Upper lobe of left lung (tissue), 6 donors: Measurements from ENCODE around the gene HINT1. TPM values are rescaled to one million over a fixed set of nuclear protein-coding genes. Genes with fewer than 3 reads are reported as not detected.

Source experiments
- ATAC-seq, 2 donors: fragments of 200-7000 bp; cut with Tn5 transposase; one replicate each; pipeline ENCODE4 v1.9.1; 2022; ENCODE audit warnings: mild to moderate bottlenecking in 2 of 2, moderate library complexity in 2 of 2; ENCODE audit not compliant: low FRiP score in 2 of 2
- DNase-seq, 2 donors: peaks; one replicate each; pipeline ENCODE4 v3.0.0-alpha.2; 2019 to 2020
- H3K27ac ChIP-seq, 4 donors: fragments of 200-600 bp; sonication (generic); one replicate each; pipeline ENCODE4 v1.5.1; 2016 to 2019
- H3K27me3 ChIP-seq, 4 donors: fragments of 200-600 bp; sonication (generic); one replicate each; pipeline ENCODE4 v1.5.1; 2017 to 2019
- H3K36me3 ChIP-seq, 4 donors: fragments of 200-600 bp; sonication (generic); one replicate each; pipeline ENCODE4 v1.5.1; 2016 to 2019
- H3K4me1 ChIP-seq, 4 donors: fragments of 200-600 bp; sonication (generic); one replicate each; pipeline ENCODE4 v1.5.1; 2018 to 2019
- H3K4me3 ChIP-seq, 4 donors: fragments of 200-600 bp; sonication (generic); one replicate each; pipeline ENCODE4 v1.5.1; 2017 to 2019; ENCODE audit warnings: mild to moderate bottlenecking in 2 of 4, moderate library complexity in 1 of 4
- H3K9me3 ChIP-seq, 4 donors: fragments of 200-600 bp; sonication (generic); one replicate each; pipeline ENCODE4 v1.5.1; 2018 to 2019
- EP300 ChIP-seq, 4 donors: sonication (generic); formaldehyde crosslinking; IDR thresholded peaks; one replicate each; pipeline ENCODE4 v1.5.1; 2017; ENCODE audit warnings: antibody characterized with exemption in 4 of 4, control low read depth in 2 of 4
- POLR2A ChIP-seq, 4 donors: fragments of 450-650 bp; IDR thresholded peaks; one replicate each; pipeline ENCODE4 v1.5.1; 2016 to 2017; ENCODE audit warnings: antibody characterized with exemption in 4 of 4, mild to moderate bottlenecking in 2 of 4
- POLR2AphosphoS5 ChIP-seq, 2 donors: sonication (generic); formaldehyde crosslinking; IDR thresholded peaks; one replicate each; pipeline ENCODE4 v1.5.1; 2017; ENCODE audit warnings: antibody characterized with exemption in 2 of 2
- WGBS, 2 donors: methylation state at CpG; one replicate each; pipeline ENCODE4 v1.1.5; 2017 to 2018; 5-methylcytosine and 5-hydroxymethylcytosine counted together
- total RNA-seq, 6 donors: library from RNA; depleted of rRNA in 4 of 6; stranded (reverse); fragments of >200 nt in 4 of 6; gene quantifications; one replicate each; pipeline versions ENCODE4 v1.1.0 to v1.2.1, GENCODE V29; 2016 to 2021
- TF ChIP-seq, protein P1 (sequence below), 6 experiments: fragments of 450-650 bp in 4 of 6; fragments of 200-600 bp in 2 of 6; sonication (generic) in 2 of 6; IDR thresholded peaks; one replicate each; pipeline ENCODE4 v1.5.1; 2016 to 2019; ENCODE audit warnings: antibody characterized with exemption in 6 of 6
- donor health status: DM: no; HTN: no; CAD: no; lungs with moderate emphysema.
- donor health status: DM: no; HTN: yes; CAD: no; lungs with severe emphysema.

Gene HINT1
- total RNA-seq, 6 donors from 2014 or later = 75.4 to 172 (median 133) TPM

DNA sequence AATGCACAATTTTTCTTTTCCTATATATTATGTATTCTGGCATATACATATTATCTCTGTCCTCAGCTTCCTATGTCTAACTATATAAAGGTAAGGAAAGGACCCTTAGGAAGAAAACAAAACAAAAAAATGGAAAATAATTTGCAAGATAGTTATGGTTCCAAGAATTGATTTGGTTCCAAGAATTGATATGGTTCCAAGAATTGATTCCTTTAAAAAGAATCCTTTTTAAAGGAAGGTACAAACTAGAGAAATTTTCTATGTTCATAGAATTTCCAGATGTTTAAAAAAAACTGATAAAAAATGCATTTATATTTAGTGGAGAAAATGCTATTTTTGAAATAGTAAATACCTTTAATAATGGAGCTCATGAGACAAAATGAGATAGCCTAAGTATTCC is 17.8 kb upstream of the HINT1 start:
- TF ChIP-seq POLR2A (IDR thresholded peaks at IDR 0.05) (no peak), POLR2AphosphoS5 (IDR thresholded peaks at IDR 0.05) (no peak), EP300 (IDR thresholded peaks at IDR 0.05) (no peak)
- no peak for DNase-seq
- Histone ChIP-seq H3K27me3 (no peaks in the 10 kb centered on the region), H3K9me3 (no peaks in the 10 kb centered on the region), H3K36me3 (peaks cover 0 to 7% (median 0%) of the 10 kb centered on the region in 4 donors), H3K4me3 (no peak overlapping the region), H3K27ac (no peak overlapping the region), H3K4me1 (no peaks in the 10 kb centered on the region)
- ATAC-seq = no peak

DNA sequence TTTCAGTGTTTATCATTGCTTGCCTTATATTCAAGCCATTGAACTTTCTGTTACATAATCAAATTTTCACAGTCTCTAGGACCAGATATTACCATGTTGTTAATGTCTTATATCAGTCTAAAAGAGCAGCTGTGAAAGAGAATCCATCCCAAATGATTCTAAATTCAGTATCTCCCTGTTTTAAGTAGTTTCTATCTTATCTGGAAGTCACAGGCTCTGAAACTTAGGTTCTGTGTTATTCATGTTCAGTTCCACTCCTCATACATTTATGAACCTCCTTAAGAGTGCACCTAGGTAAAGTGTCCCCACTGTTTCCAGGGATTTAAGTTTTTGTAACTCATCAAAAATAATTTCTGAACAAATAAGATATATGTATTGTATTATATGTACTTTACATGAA is 15.4 kb upstream of the HINT1 start:
- Histone ChIP-seq H3K4me3 (no peak overlapping the region), H3K27ac (no peak overlapping the region), H3K9me3 (no peaks in the 10 kb centered on the region), H3K27me3 (no peaks in the 10 kb centered on the region), H3K36me3 (peaks cover 0 to 7% (median 0%) of the 10 kb centered on the region in 4 donors), H3K4me1 (no peaks in the 10 kb centered on the region)
- DNase-seq = no peak
- no peak for TF ChIP-seq POLR2AphosphoS5 (IDR thresholded peaks at IDR 0.05)
- TF ChIP-seq, protein P1, sequence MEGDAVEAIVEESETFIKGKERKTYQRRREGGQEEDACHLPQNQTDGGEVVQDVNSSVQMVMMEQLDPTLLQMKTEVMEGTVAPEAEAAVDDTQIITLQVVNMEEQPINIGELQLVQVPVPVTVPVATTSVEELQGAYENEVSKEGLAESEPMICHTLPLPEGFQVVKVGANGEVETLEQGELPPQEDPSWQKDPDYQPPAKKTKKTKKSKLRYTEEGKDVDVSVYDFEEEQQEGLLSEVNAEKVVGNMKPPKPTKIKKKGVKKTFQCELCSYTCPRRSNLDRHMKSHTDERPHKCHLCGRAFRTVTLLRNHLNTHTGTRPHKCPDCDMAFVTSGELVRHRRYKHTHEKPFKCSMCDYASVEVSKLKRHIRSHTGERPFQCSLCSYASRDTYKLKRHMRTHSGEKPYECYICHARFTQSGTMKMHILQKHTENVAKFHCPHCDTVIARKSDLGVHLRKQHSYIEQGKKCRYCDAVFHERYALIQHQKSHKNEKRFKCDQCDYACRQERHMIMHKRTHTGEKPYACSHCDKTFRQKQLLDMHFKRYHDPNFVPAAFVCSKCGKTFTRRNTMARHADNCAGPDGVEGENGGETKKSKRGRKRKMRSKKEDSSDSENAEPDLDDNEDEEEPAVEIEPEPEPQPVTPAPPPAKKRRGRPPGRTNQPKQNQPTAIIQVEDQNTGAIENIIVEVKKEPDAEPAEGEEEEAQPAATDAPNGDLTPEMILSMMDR (IDR thresholded peaks at IDR 0.05) = no peak
- TF ChIP-seq EP300 (IDR thresholded peaks at IDR 0.05) = no peak
- TF ChIP-seq POLR2A (IDR thresholded peaks at IDR 0.05) = no peak
- no peak for ATAC-seq

- no peaks in the 10 kb centered on the region for H3K27me3 ChIP-seq
- ATAC-seq (no peak), DNase-seq (no peak)
- H3K36me3 ChIP-seq = no peaks in the 10 kb centered on the region
- WGBS, 2 donors = 2 to 7% methylated on average over 11 of the region's 11 CpGs
- H3K4me1 ChIP-seq = peaks cover 7 to 17% (median 13%) of the 10 kb centered on the region in 4 donors
- H3K4me3 ChIP-seq = peak overlapping the region; percentile 59 to 80 (median 68)
- no peaks in the 10 kb centered on the region for H3K9me3 ChIP-seq
- peak overlapping the region; percentile 58 to 87 (median 78) for H3K27ac ChIP-seq
- no peak for TF ChIP-seq POLR2A (IDR thresholded peaks at IDR 0.05)
- no peak for TF ChIP-seq POLR2AphosphoS5 (IDR thresholded peaks at IDR 0.05)
- no peak for TF ChIP-seq EP300 (IDR thresholded peaks at IDR 0.05)
- TF ChIP-seq, protein P1 (IDR thresholded peaks at IDR 0.05) = no peak
Observed at GRCh38 chr5:131171276-131171810, 6.3 kb upstream of the HINT1 start.

GRCh38 chr5:131170540-131171275 is 5.7 kb upstream of the HINT1 start, which contains the start of gene LYRM7:
LYRM7 (plus strand) TSS chr5:131170944; CDS start chr5:131171021, 77 bp downstream.
- Histone ChIP-seq H3K27ac (peak within 1 kb of the TSS; percentile 63 to 87 (median 78)), H3K36me3 (no peaks in the 10 kb centered on the region), H3K9me3 (no peaks in the 10 kb centered on the region), H3K27me3 (no peaks in the 10 kb centered on the region), H3K4me3 (peak within 1 kb of the TSS; percentile 59 to 80 (median 68)), H3K4me1 (peaks cover 7 to 18% (median 14%) of the 10 kb centered on the region in 4 donors)
- TF ChIP-seq POLR2A (IDR thresholded peaks at IDR 0.05) (peak in 2 of 4 donors; percentile 17 to 65), POLR2AphosphoS5 (IDR thresholded peaks at IDR 0.05) (peak; percentile 84 to 90), EP300 (IDR thresholded peaks at IDR 0.05) (no peak)
- TF ChIP-seq, protein P1 (IDR thresholded peaks at IDR 0.05) = peak in 2 of 6 experiments; percentile 6 to 29
- WGBS, 2 donors = 0% methylated on average over 36 to 42 of the region's 42 CpGs
- DNase-seq = peak; percentile 84 to 99
- peak; percentile 99 for ATAC-seq

GRCh38 chr5:131169810-131170539 is 4.9 kb upstream of the HINT1 start:
- WGBS, 2 donors = 37 to 38% methylated on average over 16 of the region's 16 CpGs
- ATAC-seq (no peak), DNase-seq (no peak)
- H3K4me3 ChIP-seq = peak overlapping the region; percentile 11 to 71 (median 62)
- TF ChIP-seq POLR2AphosphoS5 (IDR thresholded peaks at IDR 0.05) (no peak), POLR2A (IDR thresholded peaks at IDR 0.05) (no peak), EP300 (IDR thresholded peaks at IDR 0.05) (no peak)
- TF ChIP-seq, protein P1 (IDR thresholded peaks at IDR 0.05) = no peak
- H3K4me1 ChIP-seq = peaks cover 7 to 23% (median 16%) of the 10 kb centered on the region in 4 donors
- no peaks in the 10 kb centered on the region for H3K27me3 ChIP-seq
- H3K27ac ChIP-seq = peak overlapping the region; percentile 63 to 87 (median 74)
- no peaks in the 10 kb centered on the region for H3K9me3 ChIP-seq
- H3K36me3 ChIP-seq = no peaks in the 10 kb centered on the region
